HT-29 (cell line): ENCODE results near the gene CD151. TPM values are rescaled to one million over a fixed set of nuclear protein-coding genes. Genes with fewer than 3 reads are reported as not detected.

ENCODE experiments used
- DNase-seq: peaks from one replicate; pipeline ENCODE4 v3.0.0-alpha.2; 2015; ENCODE audit warnings: low spot score
- total RNA-seq: library from RNA; depleted of rRNA; stranded (reverse); fragments of >200 nt; shearing (Covaris generic); gene quantifications from 2 replicates; pipeline ENCODE4 v1.2.3, GENCODE V29; 2014

CD151 gene
- total RNA-seq, 1 experiment from 2014 or later: 916 TPM

- peak; percentile 93 for DNase-seq
Measured at GRCh38 chr11:842370-843002, 9.7 kb downstream of the CD151 start, which contains the start of the genes POLR2L and TSPAN4. TSS of gene POLR2L (minus strand) at chr11:842529. CDS start at chr11:842508, 21 bp downstream. TSS of gene TSPAN4 (plus strand) at chr11:842852. CDS start at chr11:850305, 7,453 bp downstream.

- DNase-seq: no peak
Measured at GRCh38 chr11:843086-843734, 10.5 kb downstream of the CD151 start.

GRCh38 chr11:843818-844692 is 11.3 kb downstream of the CD151 start:
- DNase-seq: peak; percentile 39

- no peak for DNase-seq
Measured at GRCh38 chr11:844693-845644, 12.2 kb downstream of the CD151 start.

- no peak for DNase-seq
Measured at GRCh38 chr11:845872-846495, 13.2 kb downstream of the CD151 start.

- DNase-seq: no peak
Measured at GRCh38 chr11:846496-847098, 13.8 kb downstream of the CD151 start.

- no peak for DNase-seq
Measured at GRCh38 chr11:847876-848275, 15.1 kb downstream of the CD151 start.

- peak; percentile 67 for DNase-seq
Measured at GRCh38 chr11:848380-848931, 15.7 kb downstream of the CD151 start.

- DNase-seq: peak; percentile 38
Measured at GRCh38 chr11:849104-849824, 16.5 kb downstream of the CD151 start.

- no peak for DNase-seq
Measured at GRCh38 chr11:849951-850774, 17.4 kb downstream of the CD151 start.

GRCh38 chr11:850775-851763 is 18.3 kb downstream of the CD151 start:
- no peak for DNase-seq

- no peak for DNase-seq
Measured at GRCh38 chr11:852762-853161, 20.0 kb downstream of the CD151 start.

GRCh38 chr11:853682-854448 is 21.1 kb downstream of the CD151 start:
- no peak for DNase-seq

GRCh38 chr11:854601-855329 is 22.0 kb downstream of the CD151 start:
- no peak for DNase-seq

GRCh38 chr11:855330-855674 is 22.6 kb downstream of the CD151 start:
- no peak for DNase-seq

GRCh38 chr11:855796-856195 is 23.0 kb downstream of the CD151 start:
- DNase-seq: no peak
